SK-N-SH (cell line): ENCODE results near the gene UBAP2L. TPM values are rescaled to one million over a fixed set of nuclear protein-coding genes. Genes with fewer than 3 reads are reported as not detected.

Source experiments
- CTCF ChIA-PET: fragments of 300-600, 350-600 bp; formaldehyde crosslinking; extraction: SDS; loops from one replicate; lab custom pipeline; 2021; lab: Yijun Ruan, JAX
- POLR2A ChIA-PET: fragments of 350-600 bp; sonication (Branson Sonifier 250); formaldehyde crosslinking; extraction: SDS; loops from one replicate; lab custom pipeline; 2020; ENCODE audit warnings: antibody characterized with exemption, inconsistent platforms; lab: Yijun Ruan, JAX
- DNase-seq: peaks from one replicate; pipeline ENCODE4 v3.0.0; 2012
- H2AFZ ChIP-seq: fragments of 200-600 bp; sonication (generic); 2 replicates; pipeline ENCODE4 v1.8.1; 2016; ENCODE audit warnings: antibody characterized with exemption, mild to moderate bottlenecking, low read depth
- H3F3A ChIP-seq: fragments of 200-600 bp; sonication (generic); replicated peaks from 2 replicates; pipeline ENCODE3; 2016; ENCODE audit warnings: antibody characterized with exemption, mild to moderate bottlenecking; ENCODE audit not compliant: insufficient read depth
- H3K27ac ChIP-seq, 2 experiments: fragments of 200-500 bp in 1 of 2; fragments of 200-600 bp in 1 of 2; sonication (Bioruptor generic) in 1 of 2; sonication (generic), shearing (Covaris generic) in 1 of 2; 2 replicates each; pipeline versions ENCODE4 v1.5.1 to v1.6.1; 2014 to 2016; ENCODE audit warnings: low read depth in 2 of 2, inconsistent platforms in 1 of 2, low read length in 1 of 2, mild to moderate bottlenecking in 1 of 2, mixed read lengths in 1 of 2
- H3K27me3 ChIP-seq: fragments of 200-600 bp; sonication (generic), shearing (Covaris generic); 2 replicates; pipeline ENCODE4 v1.6.1; 2016; ENCODE audit warnings: mixed run types; ENCODE audit not compliant: insufficient read depth
- H3K36me3 ChIP-seq, 2 experiments: fragments of 200-500 bp in 1 of 2; fragments of 200-600 bp in 1 of 2; sonication (Bioruptor generic) in 1 of 2; sonication (generic) in 1 of 2; replicated peaks in 1 of 2; 2 replicates each; pipeline versions ENCODE3 to v1.5.1; 2014 to 2016; ENCODE audit warnings: low read length in 1 of 2, mild to moderate bottlenecking in 1 of 2; ENCODE audit not compliant: insufficient read depth in 2 of 2, control insufficient read depth in 1 of 2
- H3K4me1 ChIP-seq, 2 experiments: fragments of 200-500 bp in 1 of 2; fragments of 200-600 bp in 1 of 2; sonication (Bioruptor generic) in 1 of 2; sonication (generic), shearing (Covaris generic) in 1 of 2; 2 replicates each; pipeline versions ENCODE4 v1.5.1 to v1.6.1; 2014 to 2016; ENCODE audit warnings: low read depth in 1 of 2, low read length in 1 of 2, mixed run types in 1 of 2; ENCODE audit not compliant: insufficient read depth in 2 of 2, control insufficient read depth in 1 of 2
- H3K4me2 ChIP-seq: fragments of 200-600 bp; sonication (generic), shearing (Covaris generic); 2 replicates; pipeline ENCODE4 v1.6.1; 2017; ENCODE audit warnings: mixed run types
- H3K4me3 ChIP-seq, 2 experiments: fragments of 200-500 bp in 1 of 2; fragments of 200-600 bp in 1 of 2; sonication (Bioruptor generic) in 1 of 2; sonication (generic), shearing (Covaris generic) in 1 of 2; 2 replicates each; pipeline versions ENCODE4 v1.5.1 to v1.8.1; 2014 to 2016; ENCODE audit warnings: low read depth in 2 of 2, inconsistent platforms in 1 of 2, low read length in 1 of 2, mild to moderate bottlenecking in 1 of 2, mixed read lengths in 1 of 2, moderate library complexity in 1 of 2
- H3K79me2 ChIP-seq: fragments of 200-600 bp; sonication (generic); 2 replicates; pipeline ENCODE4 v1.8.1; 2017; ENCODE audit warnings: mild to moderate bottlenecking; ENCODE audit not compliant: insufficient read depth
- H3K9ac ChIP-seq: fragments of 200-600 bp; sonication (generic); 2 replicates; pipeline ENCODE4 v1.6.1; 2017; ENCODE audit warnings: mixed run types
- H3K9me2 ChIP-seq: fragments of 200-600 bp; sonication (generic); 2 replicates; pipeline ENCODE4 v1.6.1; 2017; ENCODE audit warnings: mixed run types
- H3K9me3 ChIP-seq: fragments of 200-600 bp; sonication (generic); 2 replicates; pipeline ENCODE4 v1.6.1; 2017; ENCODE audit warnings: mixed run types, mild to moderate bottlenecking, moderate library complexity
- H4K20me1 ChIP-seq: fragments of 200-600 bp; sonication (generic); 2 replicates; pipeline ENCODE4 v1.6.1; 2017; ENCODE audit warnings: mild to moderate bottlenecking, mixed run types; ENCODE audit not compliant: insufficient read depth
- EP300 ChIP-seq, 2 experiments: IDR thresholded peaks; 2 replicates each; pipeline versions ENCODE4 v1.4.0 to v1.6.1; 2012; ENCODE audit warnings: borderline replicate concordance in 1 of 2, low read depth in 1 of 2, low read length in 1 of 2
- GABPA ChIP-seq: IDR thresholded peaks from 2 replicates; pipeline ENCODE4 v1.4.0; 2012; ENCODE audit warnings: low read depth, mild to moderate bottlenecking
- PBX3 ChIP-seq: IDR thresholded peaks from 2 replicates; pipeline ENCODE4; 2012
- POLR2AphosphoS5 ChIP-seq: IDR thresholded peaks from 2 replicates; pipeline ENCODE4 v1.6.1; 2012; ENCODE audit warnings: low read depth, low read length
- REST ChIP-seq: IDR thresholded peaks from 2 replicates; pipeline ENCODE4 v1.6.1; 2012; ENCODE audit warnings: mild to moderate bottlenecking, low read depth, low read length, moderate library complexity
- RFX5 ChIP-seq: IDR thresholded peaks from 2 replicates; pipeline ENCODE4 v1.6.1; 2012; ENCODE audit warnings: mild to moderate bottlenecking, improper control_type of control experiment, low read length
- TEAD4 ChIP-seq: IDR thresholded peaks from 2 replicates; pipeline ENCODE4 v1.4.0; 2012; ENCODE audit warnings: mild to moderate bottlenecking, borderline replicate concordance; ENCODE audit not compliant: insufficient read depth
- ZBTB33 ChIP-seq: IDR thresholded peaks from 2 replicates; pipeline ENCODE4 v1.4.0; 2012; ENCODE audit warnings: low read depth, borderline replicate concordance
- WGBS: methylation state at CpG from one replicate; pipeline ENCODE4 v1.1.6; 2017; ENCODE audit warnings: low lambda C conversion rate; 5-methylcytosine and 5-hydroxymethylcytosine counted together
- polyA plus RNA-seq, 3 experiments: library from polyadenylated mRNA; depleted of rRNA; stranded (reverse); fragments of >200 nt; gene quantifications; 2 replicates each; pipeline ENCODE4 v1.2.3, GENCODE V29; 2012
- TF ChIP-seq, protein P1 (sequence below): fragments of 150-350 bp; IDR thresholded peaks from 2 replicates; pipeline ENCODE4 v1.6.1; 2016; ENCODE audit warnings: mild to moderate bottlenecking, low read depth, low read length

UBAP2L gene
- polyA plus RNA-seq, 1 of the 3 experiments (the other 2 are of a cell fraction): 161 TPM

GRCh38 chr1:154179946-154180687, 40.6 kb upstream of the UBAP2L start:
- ChIA-PET CTCF (interaction anchor here (1.2 kb wide), 1 partner anchor 19 kb away, joined by 4 read pairs; no protein-coding TSS in a partner anchor), POLR2A (interaction anchor here (1.0 kb wide), 1 partner anchor 24 kb away, joined by 3 read pairs; no protein-coding TSS in a partner anchor)
- H2AFZ ChIP-seq: no peak overlapping the region
- no peak overlapping the region; the same call in 1 of the 2 replicates for H3K9ac ChIP-seq
- H3F3A ChIP-seq: peaks cover 9% of the 10 kb centered on the region
- TF ChIP-seq PBX3: no peak
- TF ChIP-seq, protein P1, sequence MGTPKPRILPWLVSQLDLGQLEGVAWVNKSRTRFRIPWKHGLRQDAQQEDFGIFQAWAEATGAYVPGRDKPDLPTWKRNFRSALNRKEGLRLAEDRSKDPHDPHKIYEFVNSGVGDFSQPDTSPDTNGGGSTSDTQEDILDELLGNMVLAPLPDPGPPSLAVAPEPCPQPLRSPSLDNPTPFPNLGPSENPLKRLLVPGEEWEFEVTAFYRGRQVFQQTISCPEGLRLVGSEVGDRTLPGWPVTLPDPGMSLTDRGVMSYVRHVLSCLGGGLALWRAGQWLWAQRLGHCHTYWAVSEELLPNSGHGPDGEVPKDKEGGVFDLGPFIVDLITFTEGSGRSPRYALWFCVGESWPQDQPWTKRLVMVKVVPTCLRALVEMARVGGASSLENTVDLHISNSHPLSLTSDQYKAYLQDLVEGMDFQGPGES: no peak
- no peak for TF ChIP-seq ZBTB33
- TF ChIP-seq TEAD4: no peak
- TF ChIP-seq POLR2AphosphoS5: no peak
- TF ChIP-seq EP300 (IDR thresholded peaks at IDR 0.05; ENCODE audit: borderline replicate concordance in 1 of 2, low read depth in 1 of 2, low read length in 1 of 2): no peak
- TF ChIP-seq GABPA: no peak
- TF ChIP-seq REST: no peak
- no peak for TF ChIP-seq RFX5
- no peaks in the 10 kb centered on the region for H3K27me3 ChIP-seq
- no peaks in the 10 kb centered on the region for H3K9me3 ChIP-seq
- DNase-seq: no peak
- no peaks in the 10 kb centered on the region for H3K9me2 ChIP-seq
- H3K4me3 ChIP-seq: peak overlapping the region in 1 of 2 experiments; percentile 14; a peak in 1 of 4 replicates
- H4K20me1 ChIP-seq: peaks cover 71% of the 10 kb centered on the region
- peaks cover 30 to 45% of the 10 kb centered on the region in 2 experiments; a peak in 3 of 4 replicates for H3K4me1 ChIP-seq
- peak overlapping the region in 1 of 2 experiments; percentile 23; a peak in 1 of 4 replicates for H3K27ac ChIP-seq
- H3K79me2 ChIP-seq: peaks cover 80% of the 10 kb centered on the region
- H3K4me2 ChIP-seq: peak overlapping the region; percentile 60
- WGBS: 73% methylated on average over 3 of the region's 3 CpGs
- H3K36me3 ChIP-seq: peaks cover 28 to 40% of the 10 kb centered on the region in 2 experiments
